Right cardiac atrium (tissue), 5 donors: ENCODE results near the gene GMPR2. TPM values are rescaled to one million over a fixed set of nuclear protein-coding genes. Genes with fewer than 3 reads are reported as not detected.

ENCODE experiments used
- ATAC-seq, 2 donors: fragments of 200-7000 bp; cut with Tn5 transposase; one replicate each; pipeline versions ENCODE4 v1.8.0 to v1.9.1; 2020; ENCODE audit warnings: moderate library complexity in 2 of 2, mild to moderate bottlenecking in 1 of 2
- DNase-seq, 3 donors: peaks; one replicate each; pipeline ENCODE4 v3.0.0-alpha.2; 2020
- H3K27ac ChIP-seq: one replicate; pipeline ENCODE4 v1.5.1; 2013; ENCODE audit warnings: mild to moderate bottlenecking, low read length, control low read depth, moderate library complexity
- H3K27me3 ChIP-seq: one replicate; pipeline ENCODE4 v1.6.1; 2013; ENCODE audit not compliant: control insufficient read depth, insufficient read depth
- H3K4me1 ChIP-seq: one replicate; pipeline ENCODE4 v1.6.1; 2013; ENCODE audit warnings: low read length; ENCODE audit not compliant: control insufficient read depth, insufficient read depth
- H3K4me3 ChIP-seq: one replicate; pipeline ENCODE4 v1.5.1; 2013; ENCODE audit warnings: low read length, control low read depth
- H3K9me3 ChIP-seq: one replicate; pipeline ENCODE4 v1.6.1; 2013; ENCODE audit warnings: low read length; ENCODE audit not compliant: control insufficient read depth
- WGBS: extraction: QIAGEN DNeasy Blood & Tissue Kit; methylation state at CpG from one replicate; pipeline ENCODE4 v1.1.7; 2013; 5-methylcytosine and 5-hydroxymethylcytosine counted together
- intact Hi-C, 4 donors: fragments of 100-400 bp; cut with DNase I; formaldehyde crosslinking; loops; one replicate each; pipeline versions ENCODE4 v1.11.0 to v1.14.0; 2022 to 2023
- long read RNA-seq, 4 donors: library from polyadenylated mRNA; unstranded; transcript quantifications; one replicate each; pipeline ENCODE4 v2.0.0, GENCODE V29; 2020 to 2021
- polyA plus RNA-seq: library from polyadenylated mRNA; stranded (reverse); fragments of 200-250 nt; gene quantifications from one replicate; pipeline ENCODE4 v1.2.3, GENCODE V29; 2013
- total RNA-seq, 4 donors: library from RNA; stranded (reverse); fragmentation: NEBNext Ultra II Directional; extraction: Animal tissue kit (Norgen Biotek cat#: 25700); gene quantifications; one replicate each; pipeline ENCODE4 v1.2.1, GENCODE V29; 2021
- donor health status: healthy with polysubstance abuse.
- donor health status: DM: no; HTN: yes; CAD: no.
- donor health status: DM: no; HTN: no; CAD: no.
- donor health status: DM: no; HTN: yes; CAD: no; lungs with severe emphysema.
- donor health status: DM: yes; HTN: yes; CAD: no.

Gene GMPR2
- total RNA-seq (10 to 100 TPM; 32.4 to 45.4 (median 34.6) TPM), polyA plus RNA-seq (30.3 TPM)
- long read RNA-seq, donor 1, transcript GMPR2-203 (10 exons, 1,652 nt) = major isoform, 12 of 58 reads
- long read RNA-seq, donor 1, transcript GMPR2-223 (10 exons, 1,893 nt) = major isoform, 12 of 58 reads
- long read RNA-seq, donor 1, transcript GMPR2-202 (10 exons, 1,972 nt) = minor isoform, 6 of 58 reads
- long read RNA-seq, donor 1, transcript GMPR2-204 (9 exons, 1,864 nt) = minor isoform, 5 of 58 reads
- long read RNA-seq, donor 1, partial matches to known transcripts = 8 of 58 reads
- long read RNA-seq, donor 1, other reads (novel, unspliced or antisense) = 13 of 58 reads
- long read RNA-seq, donor 2, transcript GMPR2-223 (10 exons, 1,893 nt) = major isoform, 8 of 25 reads
- long read RNA-seq, donor 2, partial matches to known transcripts = 4 of 25 reads
- long read RNA-seq, donor 2, other reads (novel, unspliced or antisense) = 8 of 25 reads
- long read RNA-seq, donor 3, transcript GMPR2-204 (9 exons, 1,864 nt) = minor isoform, 20 of 133 reads
- long read RNA-seq, donor 3, transcript GMPR2-202 (10 exons, 1,972 nt) = minor isoform, 14 of 133 reads
- long read RNA-seq, donor 3, transcript GMPR2-203 (10 exons, 1,652 nt) = minor isoform, 23 of 133 reads
- long read RNA-seq, donor 3, transcript GMPR2-223 (10 exons, 1,893 nt) = major isoform, 27 of 133 reads
- long read RNA-seq, donor 3, partial matches to known transcripts = 7 of 133 reads
- long read RNA-seq, donor 3, other reads (novel, unspliced or antisense) = 40 of 133 reads
- long read RNA-seq, donor 4, transcript GMPR2-203 (10 exons, 1,652 nt) = major isoform, 9 of 34 reads
- long read RNA-seq, donor 4, transcript GMPR2-223 (10 exons, 1,893 nt) = minor isoform, 8 of 34 reads
- long read RNA-seq, donor 4, partial matches to known transcripts = 0 of 34 reads
- long read RNA-seq, donor 4, other reads (novel, unspliced or antisense) = 11 of 34 reads

DNA sequence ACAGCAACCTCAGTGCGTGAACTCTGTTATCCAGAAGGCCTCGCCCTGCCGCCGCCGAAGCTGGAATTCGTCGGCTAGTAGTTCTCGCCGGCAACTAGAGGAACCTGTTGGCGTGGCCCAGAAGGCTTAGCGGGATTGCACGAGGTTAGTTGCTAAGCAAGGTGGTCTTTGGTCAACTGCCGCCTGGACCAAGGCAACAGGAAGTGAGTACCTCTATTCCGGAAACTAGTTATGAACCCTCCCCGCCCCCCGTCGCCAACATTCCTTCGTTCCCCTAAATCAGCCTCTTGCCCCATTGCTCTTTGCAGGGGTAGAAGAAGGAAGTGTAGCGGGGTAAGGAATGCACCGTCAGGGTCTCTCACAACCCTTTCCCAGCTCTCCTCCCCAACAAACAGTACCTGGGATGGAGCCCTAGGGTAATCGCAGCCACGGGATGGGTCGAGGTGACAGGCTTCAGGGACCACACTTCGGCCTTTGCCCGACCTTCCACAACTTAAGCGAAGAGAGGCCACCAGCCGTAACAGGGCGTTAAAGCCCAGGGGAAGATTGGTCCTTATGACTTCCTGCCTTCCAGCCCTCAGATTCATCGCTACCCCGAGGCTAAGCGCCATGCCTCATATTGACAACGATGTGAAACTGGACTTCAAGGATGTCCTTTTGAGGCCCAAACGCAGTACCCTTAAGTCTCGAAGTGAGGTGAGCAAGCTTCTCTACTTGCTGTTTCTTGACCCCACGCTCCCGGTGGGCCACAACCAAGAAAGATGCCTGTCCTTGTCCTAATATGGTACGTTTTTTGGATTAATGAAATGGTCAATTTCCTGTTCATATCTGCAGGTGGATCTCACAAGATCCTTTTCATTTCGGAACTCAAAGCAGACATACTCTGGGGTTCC, at the start of gene GMPR2:
Gene GMPR2, plus strand, starts transcription at position 285 of the 893 bp plus-strand sequence. Its CDS starts 325 bp downstream, at position 610.
- Histone ChIP-seq H3K27me3 (no peaks in the 10 kb centered on the region), H3K4me3 (peak within 1 kb of the TSS; percentile 68), H3K4me1 (peaks cover 6% of the 10 kb centered on the region), H3K27ac (peak within 1 kb of the TSS; percentile 88), H3K9me3 (no peaks in the 10 kb centered on the region)
- intact Hi-C loops = no loop called here
- 4% methylated on average over 38 of the region's 38 CpGs for WGBS
- no peak for DNase-seq
- ATAC-seq = peak; percentile 72 to 73

DNA sequence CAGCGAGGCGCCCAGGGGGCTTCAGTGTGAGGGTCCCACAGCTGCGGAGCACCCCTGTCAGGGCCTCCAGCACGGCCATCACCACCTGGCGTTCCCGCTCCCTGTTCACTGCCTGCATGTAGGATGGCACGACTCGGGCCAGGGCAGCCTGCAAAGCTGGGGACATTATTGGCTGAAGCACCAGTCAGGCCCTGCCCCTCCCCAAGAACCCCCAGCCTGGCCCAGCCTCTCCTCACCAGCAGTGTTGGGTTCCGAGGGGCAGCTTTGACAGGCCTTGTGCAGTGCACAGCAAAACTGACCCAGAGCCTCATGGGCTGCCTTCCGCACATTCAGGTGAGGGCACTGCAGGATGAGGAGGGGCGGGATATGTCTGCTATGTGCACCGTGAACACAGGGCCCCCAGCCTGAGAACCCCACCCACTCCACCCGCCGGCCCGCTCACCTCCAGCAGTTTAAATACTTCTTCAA, 49.7 kb upstream of the GMPR2 start:
- no peaks in the 10 kb centered on the region for H3K27me3 ChIP-seq
- 93% methylated on average over 15 of the region's 15 CpGs for WGBS
- H3K4me1 ChIP-seq = no peaks in the 10 kb centered on the region
- no peaks in the 10 kb centered on the region for H3K9me3 ChIP-seq
- intact Hi-C loops = no loop called here
- H3K4me3 ChIP-seq = no peak overlapping the region
- no peak for ATAC-seq
- peak in 2 of 3 donors; percentile 42 to 52 for DNase-seq
- no peak overlapping the region for H3K27ac ChIP-seq

DNA sequence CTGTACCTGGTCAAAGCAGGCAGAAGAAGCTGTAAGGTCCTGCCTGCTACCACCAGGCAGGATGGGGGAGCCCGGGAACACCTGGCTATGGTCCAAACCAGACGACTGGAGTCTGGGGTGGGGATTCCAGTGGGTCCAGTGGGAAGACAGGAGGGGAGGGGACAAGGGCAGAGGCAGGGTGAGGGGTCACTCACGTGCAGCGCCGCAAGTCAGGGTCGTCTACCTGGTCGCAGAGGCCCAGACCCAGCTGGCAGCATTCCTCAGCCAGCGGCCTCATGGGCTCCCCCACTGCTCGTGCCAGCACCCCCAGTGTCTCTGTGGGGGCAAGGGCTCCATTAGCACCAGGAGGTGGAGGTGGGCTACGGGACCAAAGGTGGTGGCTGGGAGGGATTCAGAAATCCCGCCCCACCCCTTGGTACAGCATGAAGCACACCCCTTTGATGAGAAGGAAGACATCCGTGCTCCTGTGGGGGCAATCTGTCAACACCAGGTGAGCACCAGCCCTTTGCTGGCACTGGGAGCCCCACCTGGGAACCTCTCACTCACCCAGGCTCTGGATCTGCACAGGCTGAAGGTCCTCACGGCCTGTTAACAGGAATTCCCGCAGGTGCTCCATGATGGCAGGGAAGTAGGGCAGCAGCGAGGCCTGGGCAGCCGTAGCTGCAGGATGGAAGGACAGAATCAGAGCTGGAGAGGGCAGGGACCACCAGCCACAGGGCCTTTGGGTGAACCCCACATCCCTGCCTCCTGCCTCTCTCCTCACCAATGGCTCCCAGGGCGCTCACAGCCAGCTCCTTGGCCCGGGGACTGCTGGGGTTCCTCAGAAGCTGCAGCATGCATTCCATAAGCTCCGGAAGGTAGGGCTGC, 48.4 kb upstream of the GMPR2 start:
- Histone ChIP-seq H3K27ac (no peak overlapping the region), H3K9me3 (no peaks in the 10 kb centered on the region), H3K4me1 (no peaks in the 10 kb centered on the region), H3K27me3 (no peaks in the 10 kb centered on the region), H3K4me3 (no peak overlapping the region)
- DNase-seq = peak in 2 of 3 donors; percentile 35 to 53
- 88% methylated on average over 19 of the region's 19 CpGs for WGBS
- no peak for ATAC-seq
- intact Hi-C loops = no loop called here

DNA sequence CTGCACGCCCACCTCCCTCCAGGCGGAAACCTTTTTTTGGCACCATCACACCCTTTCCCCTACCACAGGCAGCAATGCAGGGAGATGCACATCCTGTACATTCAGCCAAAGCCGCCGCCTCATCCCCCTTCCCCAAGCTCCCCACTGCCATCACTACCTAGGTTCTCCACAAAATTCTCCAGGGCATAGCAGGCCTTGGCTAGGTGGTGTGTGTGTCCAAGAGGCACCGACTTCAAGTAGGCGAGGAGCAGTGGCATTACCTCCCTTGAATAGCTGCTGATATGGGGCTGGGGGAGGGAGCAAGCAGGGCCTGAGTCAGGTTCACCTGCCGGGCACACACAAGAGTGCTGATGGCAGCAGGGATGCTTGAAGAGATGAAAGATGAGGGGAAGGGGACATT, 47.7 kb upstream of the GMPR2 start:
- Histone ChIP-seq H3K27me3 (no peaks in the 10 kb centered on the region), H3K9me3 (no peaks in the 10 kb centered on the region), H3K4me3 (no peak overlapping the region), H3K27ac (no peak overlapping the region), H3K4me1 (no peaks in the 10 kb centered on the region)
- intact Hi-C loops = no loop called here
- DNase-seq = peak in 1 of 3 donors; percentile 24
- 96% methylated on average over 7 of the region's 7 CpGs for WGBS
- ATAC-seq = no peak

DNA sequence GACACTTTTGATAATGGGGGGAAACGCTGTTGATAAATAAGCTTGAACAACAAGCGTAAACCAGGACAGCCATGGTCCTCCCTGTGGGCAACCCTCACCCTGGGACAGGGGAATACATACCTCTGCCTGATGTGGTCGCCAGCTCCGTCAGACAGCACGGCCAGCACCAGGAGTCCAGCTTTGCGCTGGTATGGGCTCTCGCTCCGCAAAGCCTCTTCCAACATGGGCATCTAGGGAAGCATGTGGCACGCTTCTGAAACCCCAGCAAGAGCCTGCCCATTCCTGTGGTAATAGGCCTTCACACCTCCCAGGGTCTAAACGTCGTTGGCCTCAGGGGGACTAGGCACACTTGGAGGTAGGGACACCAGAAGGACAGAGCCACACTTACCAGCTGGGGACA, 47.0 kb upstream of the GMPR2 start:
- DNase-seq = peak in 2 of 3 donors; percentile 5 to 33
- 94% methylated on average over 11 of the region's 11 CpGs for WGBS
- intact Hi-C loops = no loop called here

DNA sequence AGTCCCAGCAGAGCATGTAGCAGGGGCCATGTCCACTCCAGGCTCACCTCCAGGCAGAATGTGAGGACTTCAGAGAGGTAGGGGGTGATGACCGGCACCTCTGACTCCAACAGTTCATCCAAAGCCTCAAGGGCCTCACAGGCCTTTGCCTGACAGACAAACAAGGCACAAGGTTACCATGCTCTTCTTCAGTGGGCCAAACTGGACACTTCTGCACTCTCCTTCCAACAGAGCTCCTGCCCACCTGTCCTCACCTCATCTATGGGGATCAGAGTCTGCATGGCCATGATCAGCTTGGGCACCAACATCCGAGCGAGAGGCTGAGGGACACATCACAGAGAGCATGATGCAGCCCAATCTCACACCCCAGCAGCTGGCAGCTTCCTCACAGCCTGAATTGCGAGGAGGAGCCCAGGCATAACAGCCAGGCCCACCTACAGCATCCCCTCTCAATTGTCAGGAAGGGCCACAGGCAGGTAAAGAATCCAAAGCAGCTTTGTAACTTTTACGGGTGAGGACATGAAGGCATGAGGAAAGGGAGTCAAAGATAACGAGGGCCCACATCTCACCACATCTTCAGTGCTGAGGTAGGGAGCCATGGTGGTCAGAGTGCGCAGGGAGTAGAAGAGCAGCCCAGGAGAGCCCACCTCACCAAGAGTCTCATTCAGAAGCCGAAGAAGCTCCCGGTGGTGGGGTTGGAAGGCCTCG, 45.7 kb upstream of the GMPR2 start:
- Histone ChIP-seq H3K27me3 (no peaks in the 10 kb centered on the region), H3K27ac (no peak overlapping the region), H3K4me3 (no peak overlapping the region), H3K9me3 (no peaks in the 10 kb centered on the region), H3K4me1 (no peaks in the 10 kb centered on the region)
- intact Hi-C loops = no loop called here
- WGBS = 94% methylated on average over 10 of the region's 10 CpGs
- peak in 1 of 3 donors; percentile 26 for DNase-seq
- ATAC-seq = no peak

More for the DNA sequence above, 47.0 kb upstream of the GMPR2 start:
- ATAC-seq = no peak
- no peaks in the 10 kb centered on the region for H3K9me3 ChIP-seq
- no peak overlapping the region for H3K27ac ChIP-seq
- H3K27me3 ChIP-seq = no peaks in the 10 kb centered on the region
- H3K4me3 ChIP-seq = no peak overlapping the region
- no peaks in the 10 kb centered on the region for H3K4me1 ChIP-seq

DNA sequence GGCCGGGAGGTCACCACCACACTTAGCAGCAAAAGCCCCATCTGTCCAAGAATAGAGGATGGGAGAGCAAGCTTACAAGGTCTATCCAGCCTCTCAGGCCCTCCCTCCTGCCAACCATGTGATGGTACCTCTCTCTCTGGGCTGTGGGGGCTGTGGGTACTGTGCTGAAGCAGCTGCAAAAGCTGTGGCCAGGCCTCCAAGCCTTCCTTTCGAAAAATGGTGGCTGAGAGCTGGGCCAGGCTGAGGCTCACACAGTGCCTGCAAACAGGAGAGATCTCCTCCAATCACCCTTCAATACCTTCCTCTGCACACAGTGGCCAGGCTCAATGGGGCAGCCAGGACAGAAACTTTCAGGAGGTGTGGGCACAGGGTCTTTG, 45.2 kb upstream of the GMPR2 start:
- WGBS = 81% methylated on average over 2 of the region's 2 CpGs
- no peak for ATAC-seq
- H3K4me3 ChIP-seq = no peak overlapping the region

DNA sequence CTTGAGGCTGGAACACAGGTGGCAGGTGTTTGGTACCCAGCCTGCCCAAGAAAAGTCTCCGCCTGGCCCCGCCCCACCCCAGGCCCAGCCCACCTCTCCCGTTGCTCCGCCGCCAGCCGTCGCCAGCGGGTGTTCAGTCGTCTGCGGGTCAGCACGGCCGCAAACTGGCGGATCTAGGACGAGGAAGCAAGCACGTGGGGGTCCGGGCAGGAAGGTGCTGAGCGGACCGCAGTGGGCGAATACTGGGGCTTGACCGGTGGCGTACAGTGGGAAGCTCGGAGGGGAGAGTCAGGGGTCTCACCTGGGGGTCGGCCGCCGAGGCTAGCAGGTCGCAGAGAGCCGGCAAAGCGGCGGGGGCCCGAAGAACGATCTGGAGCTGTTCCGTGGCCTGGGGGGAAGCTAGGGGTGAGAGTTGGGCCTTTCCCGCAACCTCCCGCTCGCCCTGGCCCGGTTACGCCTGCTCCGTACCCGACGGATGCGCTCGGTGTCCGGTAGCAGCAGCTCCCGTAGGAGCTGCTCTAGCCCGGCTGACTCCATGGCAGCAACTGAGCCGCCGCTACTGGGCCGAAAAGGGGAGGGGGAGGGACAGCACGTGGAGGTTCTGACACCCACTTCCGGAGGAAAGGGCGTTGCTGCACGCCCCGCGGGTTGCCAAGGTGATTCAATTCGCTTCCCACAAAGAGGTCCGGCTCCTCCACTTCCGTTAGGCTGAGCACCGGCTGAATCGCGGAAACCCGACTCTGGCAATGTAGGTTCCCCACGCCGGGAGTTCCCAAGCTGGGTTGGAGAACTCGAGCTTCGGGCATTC, 44.3 kb upstream of the GMPR2 start, which contains the start of gene IPO4:
Gene IPO4, minus strand, starts transcription at position 566 of the 808 bp plus-strand sequence. Its CDS starts 29 bp downstream, at position 537.
- peak; percentile 96 to 98 (median 97) for DNase-seq
- intact Hi-C loops = no loop called here
- no peaks in the 10 kb centered on the region for H3K9me3 ChIP-seq
- no peaks in the 10 kb centered on the region for H3K4me1 ChIP-seq
- no peaks in the 10 kb centered on the region for H3K27me3 ChIP-seq
- peak within 1 kb of the TSS; percentile 55 for H3K27ac ChIP-seq
- peak within 1 kb of the TSS; percentile 81 for H3K4me3 ChIP-seq
- peak; percentile 92 to 95 for ATAC-seq
- WGBS = under 1% methylated on average over 65 of the region's 65 CpGs

More for the DNA sequence above, 45.2 kb upstream of the GMPR2 start:
- no peaks in the 10 kb centered on the region for H3K4me1 ChIP-seq
- no peak overlapping the region for H3K27ac ChIP-seq
- intact Hi-C loops = no loop called here
- H3K27me3 ChIP-seq = no peaks in the 10 kb centered on the region
- DNase-seq = peak in 2 of 3 donors; percentile 33 to 43
- H3K9me3 ChIP-seq = no peaks in the 10 kb centered on the region

DNA sequence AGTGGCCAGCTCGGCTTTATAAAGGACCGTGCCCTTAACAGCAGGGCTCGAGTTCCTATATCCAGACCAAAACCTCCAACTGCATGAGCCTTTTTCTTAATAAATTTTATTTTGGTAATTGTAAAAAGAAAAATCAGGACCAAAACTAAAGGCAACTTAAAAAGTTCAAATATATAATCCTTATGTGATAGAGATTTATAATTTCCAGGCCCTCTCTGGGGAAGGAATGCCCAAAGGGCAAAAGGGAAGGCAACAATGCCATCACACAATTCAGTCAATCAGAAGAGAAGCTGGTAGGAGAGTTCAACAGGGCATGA, 43.7 kb upstream of the GMPR2 start:
- DNase-seq = no peak
- intact Hi-C loops = no loop called here
- Histone ChIP-seq H3K27ac (no peak overlapping the region), H3K4me3 (no peak overlapping the region), H3K9me3 (no peaks in the 10 kb centered on the region), H3K27me3 (no peaks in the 10 kb centered on the region), H3K4me1 (no peaks in the 10 kb centered on the region)
- no peak for ATAC-seq
- WGBS = 1% methylated on average over 3 of the region's 3 CpGs
